HG03342 (cell line): ENCODE measurements around the gene DSCAM.
"Not testable (repeated sequence)": the region's sequence is repeated elsewhere in the genome, so short reads cannot be mapped to it uniquely, and the experiment has no call there.

Experiments used
- ATAC-seq: cut with Tn5 transposase; IDR thresholded peaks from one replicate; pipeline ENCODE4 v1.9.1; 2021; ENCODE audit warnings: mild to moderate bottlenecking, moderate library complexity; ENCODE audit not compliant: unreplicated experiment

The DSCAM gene

DNA sequence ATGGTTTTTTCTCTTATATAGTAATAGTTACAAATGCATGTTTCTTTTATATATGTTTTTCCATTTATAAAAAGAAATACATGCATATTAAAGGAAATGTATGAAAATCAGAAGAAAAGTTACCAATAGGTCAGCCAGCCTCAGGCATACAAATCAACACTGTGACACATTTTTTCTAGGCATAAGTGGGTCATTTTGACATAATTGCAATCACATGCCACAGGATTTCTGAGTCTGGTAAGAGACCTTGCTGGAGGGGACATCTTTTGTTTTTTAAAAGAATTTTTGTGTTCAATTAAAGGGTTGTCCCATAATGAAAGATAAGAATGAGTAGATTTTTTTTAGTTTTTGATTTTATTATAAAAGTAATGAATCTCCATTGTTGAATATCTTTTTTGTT is 506.6 kb downstream of the DSCAM start:
- ATAC-seq: no peak

DNA sequence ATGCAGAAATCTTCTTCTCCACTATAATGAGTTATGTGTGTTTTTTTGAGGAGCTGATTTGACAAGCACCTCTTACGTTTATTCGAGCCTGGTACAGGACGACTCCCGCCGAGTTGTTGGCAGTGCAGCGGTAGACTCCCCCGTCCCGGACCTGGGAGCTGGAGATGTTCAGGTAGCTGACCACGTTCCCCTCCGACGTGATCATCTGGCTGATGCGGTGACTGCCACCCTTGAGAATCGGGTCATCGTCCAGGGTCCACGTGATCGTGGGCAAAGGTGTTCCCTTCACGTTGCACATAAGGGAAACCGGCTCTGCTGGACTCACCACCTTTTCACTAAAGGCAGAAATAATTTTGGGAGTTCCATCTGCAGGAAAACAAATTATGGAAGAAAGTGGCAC is 507.9 kb downstream of the DSCAM start:
- no peak for ATAC-seq

DNA sequence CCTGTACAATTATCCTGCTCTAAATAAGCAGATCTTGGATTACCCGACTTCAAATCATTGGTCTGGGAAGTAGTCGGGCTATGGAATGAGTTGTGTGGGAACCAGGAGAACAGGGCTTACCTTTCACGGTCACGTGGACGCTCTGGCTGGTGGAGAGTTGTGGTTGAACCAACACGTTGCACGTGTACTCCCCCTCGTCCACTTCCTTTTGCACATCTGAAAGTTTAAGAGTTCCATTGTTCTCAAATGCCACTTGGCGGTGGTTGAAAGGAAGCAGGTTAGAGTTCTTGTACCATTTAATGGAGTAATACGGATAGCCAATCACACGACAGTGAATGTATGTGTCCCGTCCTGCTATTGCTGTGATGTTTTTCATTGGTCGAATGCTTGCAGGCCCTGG is 509.0 kb downstream of the DSCAM start:
- ATAC-seq: no peak

GRCh38 chr21:40335704-40336103 is 511.3 kb downstream of the DSCAM start:
- ATAC-seq: no peak

DNA sequence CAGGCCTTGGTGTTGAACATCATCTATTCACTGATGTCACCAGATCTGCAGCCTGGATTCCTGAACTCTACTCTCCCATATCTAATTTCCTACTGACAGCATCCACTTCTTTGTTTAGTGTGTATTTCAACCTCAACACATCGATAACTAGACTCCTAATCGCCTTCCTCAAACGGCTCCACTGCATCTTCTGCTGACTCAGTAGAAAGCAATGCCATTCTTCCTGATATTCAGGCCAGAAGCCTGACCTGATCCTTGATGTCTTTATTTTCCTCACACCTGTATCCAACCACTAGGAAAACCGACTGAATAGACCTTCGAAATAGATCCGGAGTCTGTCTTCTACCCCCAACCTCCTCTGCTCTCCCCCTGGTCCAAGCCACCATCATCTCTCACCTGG is 512.8 kb downstream of the DSCAM start:
- ATAC-seq: no peak

DNA sequence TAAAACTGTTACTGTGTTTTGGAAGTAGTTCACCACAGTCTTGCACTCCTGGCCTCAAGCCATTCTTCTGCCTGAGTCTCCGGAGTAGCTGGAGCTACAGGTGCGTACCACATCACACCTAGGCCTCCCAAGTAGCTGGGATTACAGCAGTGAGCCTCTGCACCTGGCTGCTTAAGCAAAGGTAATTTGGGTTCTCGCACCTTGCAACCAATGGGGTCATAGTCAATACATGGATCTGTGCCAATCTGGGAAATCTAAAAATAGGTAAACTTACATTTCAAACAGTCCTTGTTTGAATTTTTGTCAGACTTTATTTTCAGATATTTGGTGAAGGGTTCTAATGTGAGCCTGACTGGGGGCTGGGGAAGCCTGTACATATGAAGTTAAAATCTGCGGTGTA is 513.2 kb downstream of the DSCAM start:
- no peak for ATAC-seq

GRCh38 chr21:40331804-40332203 is 515.2 kb downstream of the DSCAM start:
- no peak for ATAC-seq

DNA sequence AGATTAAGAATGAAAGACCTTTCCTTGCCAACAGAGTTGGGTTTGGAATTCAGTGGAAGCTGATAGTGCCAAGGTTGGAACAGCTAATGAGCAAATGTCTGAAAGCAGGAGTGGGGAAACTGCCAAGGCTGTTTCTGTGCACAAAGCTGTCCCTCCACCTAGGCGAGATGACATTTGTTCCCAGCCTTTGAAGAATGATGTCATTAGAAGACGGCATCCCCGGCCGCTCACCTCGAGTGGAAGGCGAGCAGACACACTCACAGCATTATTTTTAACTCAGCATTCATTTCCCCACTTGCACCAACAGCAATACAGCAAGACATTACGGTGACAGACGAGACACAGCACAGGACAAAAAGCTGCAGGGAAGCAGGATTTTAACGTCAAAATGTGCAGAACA is 515.8 kb downstream of the DSCAM start:
- ATAC-seq: no peak

DNA sequence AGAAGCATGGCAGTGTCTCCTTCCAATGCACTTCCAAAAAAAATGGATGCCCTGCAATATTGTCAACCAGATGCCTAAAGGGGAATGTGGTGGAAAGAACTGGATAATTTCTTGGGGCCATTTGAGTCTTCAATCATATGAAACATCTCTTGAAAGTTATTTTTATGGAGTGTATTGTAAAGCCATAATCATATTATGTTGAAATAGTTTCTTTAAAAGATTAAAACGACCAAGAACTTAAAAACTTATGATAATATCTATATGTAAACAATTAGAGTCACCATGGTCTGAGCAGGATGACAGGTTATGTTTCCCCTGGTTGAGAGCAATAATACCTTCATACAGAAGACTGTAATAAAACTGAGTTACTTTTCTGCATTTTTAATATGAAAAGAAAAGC is 522.6 kb downstream of the DSCAM start:
- no peak for ATAC-seq

DNA sequence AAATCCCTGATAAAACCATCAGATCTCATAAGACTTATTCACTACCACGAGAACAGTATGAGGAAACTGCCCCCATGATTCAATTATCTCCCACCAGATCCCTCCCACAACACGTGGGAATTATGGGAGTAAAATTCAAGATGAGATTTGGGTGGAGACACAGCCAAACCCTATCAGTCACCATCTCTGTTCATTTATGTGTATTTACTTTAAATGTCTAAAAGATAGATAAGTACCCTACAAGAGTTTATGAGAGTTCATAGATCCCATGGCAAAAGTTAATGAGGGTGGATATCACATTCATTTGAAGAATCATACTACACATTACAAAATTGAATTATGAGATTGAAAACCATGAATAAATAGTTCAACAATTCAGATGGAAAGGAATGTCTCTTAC is 526.2 kb downstream of the DSCAM start:
- ATAC-seq: not testable (repeated sequence)

GRCh38 chr21:40318371-40318770 is 528.6 kb downstream of the DSCAM start:
- no peak for ATAC-seq

- no peak for ATAC-seq
Observed at GRCh38 chr21:40316104-40316503, 530.9 kb downstream of the DSCAM start.

- ATAC-seq: no peak
Observed at GRCh38 chr21:40315626-40316025, 531.3 kb downstream of the DSCAM start.

DNA sequence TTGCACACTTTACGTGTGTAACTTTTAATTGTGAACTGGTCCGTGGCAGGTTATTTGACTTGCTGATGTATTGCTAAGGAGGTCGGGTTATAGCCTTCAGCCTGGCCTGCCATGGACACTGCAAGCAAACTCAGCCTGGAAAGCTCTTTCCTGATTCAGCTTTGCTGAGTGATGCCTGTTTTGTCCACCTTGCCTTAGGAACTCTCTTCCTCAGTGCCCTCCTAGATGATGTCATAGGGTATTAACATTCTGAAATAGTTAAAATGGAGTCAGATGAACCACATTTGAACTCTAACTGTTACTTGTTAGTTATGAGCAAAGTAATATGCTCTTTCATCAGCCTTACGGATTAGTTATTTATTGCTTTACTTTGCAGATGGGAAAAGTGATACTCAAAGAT is 533.7 kb downstream of the DSCAM start:
- ATAC-seq: no peak

GRCh38 chr21:40300300-40300699 is 546.7 kb downstream of the DSCAM start:
- ATAC-seq: no peak

- ATAC-seq: no peak
Observed at GRCh38 chr21:40299451-40299850, 547.5 kb downstream of the DSCAM start.

GRCh38 chr21:40294345-40294744 is 552.6 kb downstream of the DSCAM start:
- ATAC-seq: no peak

DNA sequence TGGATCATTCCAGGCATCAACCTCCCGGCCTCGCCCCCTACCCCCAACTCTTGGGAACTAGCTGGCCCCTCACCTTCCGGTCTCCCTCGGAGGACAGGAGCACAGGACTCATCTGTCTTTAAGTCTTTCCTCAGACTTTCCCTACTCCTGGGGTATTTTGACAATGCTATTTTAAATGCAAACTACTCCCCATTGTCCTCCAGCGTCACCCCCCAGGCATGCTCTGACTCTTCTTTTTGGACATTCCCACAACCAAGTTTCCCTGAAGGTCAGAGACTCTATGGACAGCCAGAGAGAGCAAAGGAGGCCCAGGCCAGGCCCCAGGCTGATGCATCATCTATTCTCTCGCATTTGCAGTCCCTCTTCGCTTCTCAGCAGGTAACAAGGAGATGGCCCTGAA is 555.4 kb downstream of the DSCAM start:
- no peak for ATAC-seq

DNA sequence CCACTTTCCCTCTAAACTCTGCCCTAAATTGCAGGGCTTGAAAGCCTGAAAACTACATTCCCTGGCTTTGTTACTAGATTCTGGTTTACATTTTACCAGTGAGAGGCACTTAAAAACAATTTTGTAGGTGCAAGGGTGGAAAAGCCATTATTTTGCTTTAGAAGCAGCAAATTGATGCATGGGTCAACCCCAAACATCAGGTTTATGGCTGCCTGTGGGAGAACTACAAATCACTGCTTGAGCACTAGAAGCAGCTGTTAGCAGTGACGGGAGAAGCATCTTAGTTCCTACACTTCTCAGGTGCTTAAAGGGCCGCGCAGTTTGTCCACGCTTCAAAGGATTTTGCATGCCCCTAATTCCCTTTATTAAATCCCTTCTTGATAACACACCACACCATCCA is 562.5 kb downstream of the DSCAM start:
- no peak for ATAC-seq

- ATAC-seq: no peak
Observed at GRCh38 chr21:40282912-40283886, 563.8 kb downstream of the DSCAM start.

- ATAC-seq: no peak
Observed at GRCh38 chr21:40278345-40278744, 568.6 kb downstream of the DSCAM start.

DNA sequence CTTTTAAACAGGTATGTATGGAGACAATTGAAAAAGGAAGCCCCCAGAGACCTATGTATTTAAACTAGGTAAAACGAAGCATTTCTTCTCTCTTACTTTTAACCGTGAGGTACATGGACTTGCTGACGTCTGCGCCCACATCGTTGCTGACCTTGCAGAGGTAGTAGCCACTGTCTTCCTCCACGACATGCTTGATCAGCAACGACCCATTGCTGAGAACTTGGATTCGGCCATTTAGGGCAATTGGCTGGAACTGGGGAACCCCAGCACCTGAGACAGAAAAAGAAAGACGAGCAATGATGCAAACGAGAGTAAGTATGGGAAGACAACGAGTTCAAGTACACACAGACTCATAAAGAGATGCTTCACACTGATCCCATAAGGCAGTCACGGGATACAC is 571.0 kb downstream of the DSCAM start:
- ATAC-seq: no peak

DNA sequence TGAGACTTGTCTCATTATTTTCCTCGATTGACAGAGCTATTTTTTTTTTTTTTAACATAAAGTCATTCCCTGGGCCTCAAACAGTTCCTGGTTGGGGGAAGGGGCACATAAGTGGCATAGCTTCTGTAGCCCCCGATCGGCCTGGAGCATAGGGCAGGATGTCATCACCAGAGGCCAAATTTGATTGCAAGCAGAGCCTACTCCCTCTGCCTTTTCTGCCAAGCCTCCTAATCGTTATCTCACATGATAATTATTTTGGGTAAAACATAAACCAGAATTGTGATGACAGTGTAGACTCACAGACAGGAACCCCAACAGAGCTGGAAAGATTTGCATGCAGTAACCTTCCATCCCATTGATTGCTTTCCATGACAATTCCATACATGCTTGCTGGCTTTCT is 574.9 kb downstream of the DSCAM start:
- ATAC-seq: no peak
